Neural progenitor cell (in vitro differentiated cells): ENCODE data around the gene MATR3. TPM values are rescaled to one million over a fixed set of nuclear protein-coding genes. Genes with fewer than 3 reads are reported as not detected.
"Not testable (repeated sequence)": the region's sequence is repeated elsewhere in the genome, so short reads cannot be mapped to it uniquely, and the experiment has no call there.

Experiments used
- DNase-seq: peaks from one replicate; pipeline ENCODE4 v3.0.0-alpha.2; 2016; ENCODE audit warnings: low spot score
- H2AFZ ChIP-seq: fragments of 200-600 bp; sonication (generic); replicated peaks from 2 replicates; pipeline ENCODE4 v1.6.1; 2016; ENCODE audit warnings: antibody characterized with exemption
- H3F3A ChIP-seq: fragments of 200-600 bp; sonication (generic); 2 replicates; pipeline ENCODE4 v1.6.1; 2016; ENCODE audit warnings: antibody characterized with exemption, low read depth
- H3K27ac ChIP-seq: fragments of 200-600 bp; sonication (generic); 2 replicates; pipeline ENCODE4 v1.5.1; 2016; ENCODE audit warnings: mild to moderate bottlenecking
- H3K27me3 ChIP-seq: fragments of 200-600 bp; sonication (generic); 2 replicates; pipeline ENCODE4 v1.6.1; 2016; ENCODE audit warnings: mild to moderate bottlenecking, moderate library complexity
- H3K36me3 ChIP-seq: fragments of 200-600 bp; sonication (generic); 2 replicates; pipeline ENCODE4 v1.5.1; 2016
- H3K4me1 ChIP-seq: fragments of 200-600 bp; sonication (generic); 2 replicates; pipeline ENCODE4 v1.6.1; 2016; ENCODE audit warnings: mixed run types
- H3K4me2 ChIP-seq: fragments of 200-600 bp; sonication (generic); 2 replicates; pipeline ENCODE4 v1.6.1; 2016
- H3K4me3 ChIP-seq: fragments of 200-600 bp; sonication (generic); 2 replicates; pipeline ENCODE4 v1.5.1; 2016
- H3K79me2 ChIP-seq: fragments of 200-600 bp; sonication (generic); 2 replicates; pipeline ENCODE4 v1.6.1; 2016; ENCODE audit warnings: low read depth
- H3K9ac ChIP-seq: fragments of 200-600 bp; sonication (generic); 2 replicates; pipeline ENCODE4 v1.6.1; 2016
- H3K9me3 ChIP-seq: fragments of 200-600 bp; sonication (generic); 2 replicates; pipeline ENCODE4 v1.5.1; 2016; ENCODE audit warnings: low read depth
- H4K20me1 ChIP-seq: fragments of 200-600 bp; sonication (generic); 2 replicates; pipeline ENCODE4 v1.6.1; 2016; ENCODE audit warnings: low read depth
- H3K27ac Mint-ChIP-seq: 3 replicates; pipeline ENCODE4 v1.8.0; 2021; ENCODE audit warnings: mixed read lengths
- H3K27me3 Mint-ChIP-seq: 2 replicates; pipeline ENCODE4 v1.8.0; 2022; ENCODE audit warnings: low read depth, mild to moderate bottlenecking, inconsistent platforms, moderate library complexity, mixed read lengths; ENCODE audit not compliant: insufficient read depth
- H3K36me3 Mint-ChIP-seq: 3 replicates; pipeline ENCODE4 v1.8.0; 2021; ENCODE audit warnings: mixed read lengths
- H3K4me1 Mint-ChIP-seq: 3 replicates; pipeline ENCODE4 v1.8.0; 2021; ENCODE audit warnings: mixed read lengths
- H3K4me3 Mint-ChIP-seq: 3 replicates; pipeline ENCODE4 v1.8.0; 2021; ENCODE audit warnings: mild to moderate bottlenecking, moderate library complexity, mixed read lengths
- H3K9me3 Mint-ChIP-seq: 3 replicates; pipeline ENCODE4 v1.8.0; 2020; ENCODE audit warnings: mixed read lengths
- EZH2 ChIP-seq: fragments of 200-600 bp; sonication (generic); IDR thresholded peaks from 2 replicates; pipeline ENCODE4 v1.6.1; 2017; ENCODE audit warnings: antibody characterized with exemption, mild to moderate bottlenecking, moderate library complexity
- EZH2phosphoT487 ChIP-seq: fragments of 200-600 bp; sonication (generic); IDR thresholded peaks from 2 replicates; pipeline ENCODE4 v1.6.1; 2017; ENCODE audit warnings: antibody characterized with exemption
- total RNA-seq: library from RNA; depleted of rRNA; stranded (reverse); fragments of >200 nt; gene quantifications from 2 replicates; pipeline ENCODE4 v1.2.3, GENCODE V29; 2015; ENCODE audit warnings: low replicate concordance
- TF ChIP-seq, protein P1 (sequence below): fragments of 200-600 bp; sonication (generic); IDR thresholded peaks from 2 replicates; pipeline ENCODE4 v1.5.1; 2017; ENCODE audit warnings: antibody characterized with exemption, mild to moderate bottlenecking

MATR3 gene
- total RNA-seq, 1 donor from 2014 or later, result 1,185 TPM

DNA sequence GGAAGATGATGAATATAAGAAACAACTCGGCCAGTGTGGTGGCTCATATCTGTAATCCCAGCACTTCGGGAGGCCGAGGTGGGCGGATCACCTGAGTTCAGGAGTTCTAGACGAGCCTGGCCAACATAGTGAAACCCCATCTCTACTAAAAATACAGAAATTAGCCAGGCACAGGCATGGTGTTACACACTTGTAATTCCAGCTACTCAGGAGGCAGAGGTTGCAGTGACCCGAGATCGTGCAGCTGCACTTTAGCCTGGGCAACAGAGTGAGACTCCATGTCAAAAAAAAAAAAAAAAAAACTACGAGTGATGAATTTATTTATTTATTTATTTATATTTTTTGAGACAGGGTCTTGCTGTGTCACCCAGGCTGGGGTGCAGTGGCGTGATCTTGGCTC is 54.3 kb downstream of the MATR3 start:
- H3K4me3 ChIP-seq, DNase-seq, H3K27ac Mint-ChIP-seq, H3K27me3 Mint-ChIP-seq, H3K9me3 ChIP-seq, H3K9ac ChIP-seq, H3K4me2 ChIP-seq, H3K27me3 ChIP-seq, H3K4me3 Mint-ChIP-seq, H3K9me3 Mint-ChIP-seq, H3K27ac ChIP-seq, H3K36me3 ChIP-seq, H2AFZ ChIP-seq: not testable (repeated sequence)
- Mint-ChIP-seq H3K36me3 (peaks cover 39% of the 10 kb centered on the region), H3K4me1 (peaks cover 13% of the 10 kb centered on the region)
- Histone ChIP-seq H3K79me2 (peaks cover 100% of the 10 kb centered on the region), H4K20me1 (peaks cover 100% of the 10 kb centered on the region), H3F3A (peaks cover 11% of the 10 kb centered on the region), H3K4me1 (peaks cover 12% of the 10 kb centered on the region)

DNA sequence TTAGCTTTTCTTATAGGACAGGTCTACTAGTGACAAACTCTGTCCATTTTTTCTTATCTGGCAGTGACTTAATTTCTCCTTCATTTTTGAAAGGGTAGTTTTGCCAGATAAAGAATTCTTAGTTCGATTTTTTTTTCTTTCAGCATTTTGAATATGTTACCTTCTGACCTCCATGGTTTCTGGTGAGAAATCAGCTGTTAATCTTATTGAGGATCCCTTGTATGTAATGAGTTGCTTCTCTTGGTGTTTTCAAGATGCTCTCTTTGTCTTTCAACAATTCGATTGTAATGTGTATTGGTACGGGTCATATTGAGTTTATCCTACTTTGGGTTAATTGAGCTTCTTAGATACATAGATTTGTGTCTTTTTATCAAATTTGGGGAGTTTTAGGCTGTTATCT is 60.6 kb downstream of the MATR3 start:
- H2AFZ ChIP-seq, result no peak overlapping the region
- H3K4me2 ChIP-seq, result no peak overlapping the region

DNA sequence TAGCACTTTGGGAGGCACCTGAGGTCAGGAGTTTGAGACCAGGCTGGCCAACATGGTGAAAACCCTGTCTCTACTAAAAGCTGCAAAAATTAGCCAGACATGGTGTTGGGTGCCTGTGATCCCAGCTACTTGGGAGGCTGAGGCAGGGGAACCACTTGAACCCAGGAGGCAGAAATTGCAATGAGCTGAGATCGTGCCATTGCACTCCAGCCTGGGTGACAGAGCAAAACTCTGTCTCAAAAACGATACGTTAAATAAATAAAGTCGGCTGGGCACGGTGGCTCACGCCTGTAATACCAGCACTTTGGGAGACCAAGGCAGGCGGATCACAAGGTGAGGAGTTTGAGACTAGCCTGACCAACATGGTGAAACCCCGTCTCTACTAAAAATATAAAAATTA is 62.4 kb downstream of the MATR3 start:
- H2AFZ ChIP-seq, H3K4me2 ChIP-seq, H3F3A ChIP-seq, H3K9ac ChIP-seq, H3K9me3 ChIP-seq, H3K9me3 Mint-ChIP-seq, H3K4me3 ChIP-seq, H3K4me1 ChIP-seq, H3K27ac ChIP-seq, H3K4me1 Mint-ChIP-seq, DNase-seq, H3K27me3 ChIP-seq, H3K27ac Mint-ChIP-seq, H3K27me3 Mint-ChIP-seq, H3K36me3 ChIP-seq, H3K4me3 Mint-ChIP-seq: not testable (repeated sequence)
- Histone ChIP-seq H3K79me2 (peaks cover 100% of the 10 kb centered on the region), H4K20me1 (peaks cover 100% of the 10 kb centered on the region)
- peaks cover 44% of the 10 kb centered on the region for H3K36me3 Mint-ChIP-seq

More for the DNA sequence above, 60.6 kb downstream of the MATR3 start:
- H3K27me3 ChIP-seq, result no peaks in the 10 kb centered on the region
- no peak overlapping the region for H3K27ac ChIP-seq
- peaks cover 9% of the 10 kb centered on the region for H3K36me3 ChIP-seq
- peaks cover 100% of the 10 kb centered on the region for H3K79me2 ChIP-seq
- no peak overlapping the region for H3K4me3 ChIP-seq
- peaks cover 12% of the 10 kb centered on the region for H3F3A ChIP-seq
- H4K20me1 ChIP-seq, result peaks cover 100% of the 10 kb centered on the region
- Mint-ChIP-seq H3K27me3 (no peaks in the 10 kb centered on the region), H3K27ac (no peak overlapping the region), H3K9me3 (peaks cover 7% of the 10 kb centered on the region), H3K4me1 (no peaks in the 10 kb centered on the region), H3K36me3 (peaks cover 44% of the 10 kb centered on the region), H3K4me3 (no peak overlapping the region)
- TF ChIP-seq EZH2 (no peak), EZH2phosphoT487 (no peak)
- TF ChIP-seq, protein P1, sequence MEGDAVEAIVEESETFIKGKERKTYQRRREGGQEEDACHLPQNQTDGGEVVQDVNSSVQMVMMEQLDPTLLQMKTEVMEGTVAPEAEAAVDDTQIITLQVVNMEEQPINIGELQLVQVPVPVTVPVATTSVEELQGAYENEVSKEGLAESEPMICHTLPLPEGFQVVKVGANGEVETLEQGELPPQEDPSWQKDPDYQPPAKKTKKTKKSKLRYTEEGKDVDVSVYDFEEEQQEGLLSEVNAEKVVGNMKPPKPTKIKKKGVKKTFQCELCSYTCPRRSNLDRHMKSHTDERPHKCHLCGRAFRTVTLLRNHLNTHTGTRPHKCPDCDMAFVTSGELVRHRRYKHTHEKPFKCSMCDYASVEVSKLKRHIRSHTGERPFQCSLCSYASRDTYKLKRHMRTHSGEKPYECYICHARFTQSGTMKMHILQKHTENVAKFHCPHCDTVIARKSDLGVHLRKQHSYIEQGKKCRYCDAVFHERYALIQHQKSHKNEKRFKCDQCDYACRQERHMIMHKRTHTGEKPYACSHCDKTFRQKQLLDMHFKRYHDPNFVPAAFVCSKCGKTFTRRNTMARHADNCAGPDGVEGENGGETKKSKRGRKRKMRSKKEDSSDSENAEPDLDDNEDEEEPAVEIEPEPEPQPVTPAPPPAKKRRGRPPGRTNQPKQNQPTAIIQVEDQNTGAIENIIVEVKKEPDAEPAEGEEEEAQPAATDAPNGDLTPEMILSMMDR, result no peak
- H3K9me3 ChIP-seq, result no peaks in the 10 kb centered on the region
- no peak overlapping the region for H3K9ac ChIP-seq
- DNase-seq, result no peak
- H3K4me1 ChIP-seq, result no peaks in the 10 kb centered on the region

DNA sequence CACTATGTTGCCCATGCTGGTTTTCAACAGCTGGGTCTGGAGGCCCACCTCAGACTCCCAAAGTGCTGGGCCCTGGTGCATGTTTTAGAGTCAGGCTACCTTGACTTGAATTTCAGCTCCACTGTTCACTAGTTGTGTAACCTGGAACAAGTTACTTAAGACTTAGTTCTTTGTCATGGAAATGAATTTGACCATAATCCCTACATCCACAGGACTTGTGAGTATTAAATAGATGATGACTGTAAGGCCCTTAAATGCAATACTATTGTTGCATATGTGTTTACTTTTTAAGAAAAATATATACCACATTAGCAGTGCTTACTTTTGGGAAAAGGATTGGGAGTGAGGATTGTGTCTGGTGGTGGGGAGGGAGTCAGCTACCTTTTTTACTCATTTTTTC is 64.5 kb downstream of the MATR3 start:
- H3K4me1 ChIP-seq, result no peaks in the 10 kb centered on the region
- H3K4me2 ChIP-seq, result no peak overlapping the region
- H4K20me1 ChIP-seq, result peaks cover 100% of the 10 kb centered on the region
- no peaks in the 10 kb centered on the region for H3K27me3 ChIP-seq
- H2AFZ ChIP-seq, result no peak overlapping the region
- H3K36me3 Mint-ChIP-seq, result peaks cover 37% of the 10 kb centered on the region
- no peak overlapping the region for H3K27ac Mint-ChIP-seq
- H3F3A ChIP-seq, result peaks cover 7% of the 10 kb centered on the region
- H3K4me1 Mint-ChIP-seq, result no peaks in the 10 kb centered on the region
- H3K27ac ChIP-seq, result no peak overlapping the region
- peaks cover 9% of the 10 kb centered on the region for H3K36me3 ChIP-seq
- no peak for DNase-seq
- peaks cover 100% of the 10 kb centered on the region for H3K79me2 ChIP-seq
- no peak overlapping the region for H3K9ac ChIP-seq
- peaks cover 7% of the 10 kb centered on the region for H3K9me3 Mint-ChIP-seq
- no peaks in the 10 kb centered on the region for H3K9me3 ChIP-seq
- no peak overlapping the region for H3K4me3 ChIP-seq
- peaks cover 3% of the 10 kb centered on the region for H3K27me3 Mint-ChIP-seq
- no peak overlapping the region for H3K4me3 Mint-ChIP-seq
- no peak for TF ChIP-seq EZH2phosphoT487

DNA sequence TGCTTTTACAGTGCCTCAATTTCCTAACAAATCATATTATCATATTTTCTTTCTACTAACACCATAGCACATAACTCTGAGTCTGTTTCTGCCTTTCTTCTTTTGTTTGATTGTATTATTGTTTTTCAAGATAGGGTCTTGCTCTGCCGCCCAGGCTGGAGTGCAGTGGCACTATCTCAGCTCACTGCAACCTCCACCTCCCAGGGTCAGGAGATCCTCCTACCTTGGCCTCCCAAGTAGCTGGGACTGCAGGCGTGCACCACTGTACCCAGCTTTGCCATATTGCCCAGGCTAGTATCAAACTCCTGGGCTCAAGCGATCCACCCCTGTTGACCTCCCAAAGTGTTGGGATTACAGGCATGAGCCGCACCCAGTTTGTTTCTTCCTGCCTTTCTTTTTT is 66.8 kb downstream of the MATR3 start:
- no peak for DNase-seq
- H3K4me3 Mint-ChIP-seq, result no peak overlapping the region
- peaks cover 7% of the 10 kb centered on the region for H3F3A ChIP-seq
- H3K4me1 Mint-ChIP-seq, result no peaks in the 10 kb centered on the region
- peaks cover 3% of the 10 kb centered on the region for H3K27me3 Mint-ChIP-seq
- no peak overlapping the region for H3K4me2 ChIP-seq
- H3K4me1 ChIP-seq, result no peaks in the 10 kb centered on the region
- H3K9me3 ChIP-seq, result no peaks in the 10 kb centered on the region
- peaks cover 35% of the 10 kb centered on the region for H3K36me3 Mint-ChIP-seq
- H3K27me3 ChIP-seq, result no peaks in the 10 kb centered on the region
- H3K27ac Mint-ChIP-seq, result no peak overlapping the region
- no peak overlapping the region for H3K4me3 ChIP-seq
- no peak overlapping the region for H3K9ac ChIP-seq
- peaks cover 96% of the 10 kb centered on the region for H3K79me2 ChIP-seq
- TF ChIP-seq, protein P1, result no peak
- TF ChIP-seq EZH2phosphoT487 (no peak), EZH2 (no peak)
- peaks cover 93% of the 10 kb centered on the region for H4K20me1 ChIP-seq
- H2AFZ ChIP-seq, result no peak overlapping the region
- peaks cover 5% of the 10 kb centered on the region for H3K36me3 ChIP-seq
- peaks cover 1% of the 10 kb centered on the region for H3K9me3 Mint-ChIP-seq
- H3K27ac ChIP-seq, result no peak overlapping the region
